HFFc6 (cell line): ENCODE data around the gene MADCAM1. TPM values are rescaled to one million over a fixed set of nuclear protein-coding genes. Genes with fewer than 3 reads are reported as not detected.

Source experiments
- DNase-seq: peaks from one replicate; pipeline ENCODE4 v3.0.0-alpha.2; 2018
- H3K27ac Mint-ChIP-seq: 2 replicates; pipeline ENCODE4 v1.8.0; 2020; ENCODE audit warnings: mild to moderate bottlenecking, mixed read lengths
- H3K27me3 Mint-ChIP-seq: 2 replicates; pipeline ENCODE4 v1.8.0; 2021; ENCODE audit warnings: mild to moderate bottlenecking, moderate library complexity, mixed read lengths; ENCODE audit not compliant: insufficient read depth
- H3K36me3 Mint-ChIP-seq: 2 replicates; pipeline ENCODE4 v1.8.0; 2021; ENCODE audit warnings: low read depth, mixed read lengths
- H3K4me1 Mint-ChIP-seq: 2 replicates; pipeline ENCODE4 v1.8.0; 2020; ENCODE audit warnings: low read depth, mixed read lengths
- H3K4me3 Mint-ChIP-seq: 2 replicates; pipeline ENCODE4 v1.8.0; 2020; ENCODE audit warnings: mild to moderate bottlenecking, moderate library complexity, mixed read lengths
- H3K9me3 Mint-ChIP-seq: 2 replicates; pipeline ENCODE4 v1.8.0; 2020; ENCODE audit warnings: mild to moderate bottlenecking, mixed read lengths
- total RNA-seq, 6 experiments: library from RNA; stranded (reverse); fragmentation: NEBNext Ultra II Directional; extraction: Animal tissue kit (Norgen Biotek cat#: 25700); gene quantifications; 2 replicates in 1 of 6; 3 replicates in 5 of 6; pipeline ENCODE4 v1.2.3, GENCODE V29; 2021
- TF ChIP-seq, protein P1 (sequence below): fragments of 200-600 bp; sonication (generic); IDR thresholded peaks from 2 replicates; pipeline ENCODE4 v1.5.0; 2021; ENCODE audit warnings: antibody characterized with exemption, mild to moderate bottlenecking

Gene MADCAM1
- total RNA-seq, 6 experiments from 2014 or later, result 0.11 to 0.47 (median 0.21) TPM

- peaks cover 22% of the 10 kb centered on the region for H3K4me1 Mint-ChIP-seq
- peaks cover 11% of the 10 kb centered on the region for H3K36me3 Mint-ChIP-seq
- no peak overlapping the region for H3K4me3 Mint-ChIP-seq
- H3K27me3 Mint-ChIP-seq, result peaks cover 1% of the 10 kb centered on the region
- no peak overlapping the region for H3K27ac Mint-ChIP-seq
- DNase-seq, result no peak
- H3K9me3 Mint-ChIP-seq, result no peaks in the 10 kb centered on the region
- TF ChIP-seq, protein P1, sequence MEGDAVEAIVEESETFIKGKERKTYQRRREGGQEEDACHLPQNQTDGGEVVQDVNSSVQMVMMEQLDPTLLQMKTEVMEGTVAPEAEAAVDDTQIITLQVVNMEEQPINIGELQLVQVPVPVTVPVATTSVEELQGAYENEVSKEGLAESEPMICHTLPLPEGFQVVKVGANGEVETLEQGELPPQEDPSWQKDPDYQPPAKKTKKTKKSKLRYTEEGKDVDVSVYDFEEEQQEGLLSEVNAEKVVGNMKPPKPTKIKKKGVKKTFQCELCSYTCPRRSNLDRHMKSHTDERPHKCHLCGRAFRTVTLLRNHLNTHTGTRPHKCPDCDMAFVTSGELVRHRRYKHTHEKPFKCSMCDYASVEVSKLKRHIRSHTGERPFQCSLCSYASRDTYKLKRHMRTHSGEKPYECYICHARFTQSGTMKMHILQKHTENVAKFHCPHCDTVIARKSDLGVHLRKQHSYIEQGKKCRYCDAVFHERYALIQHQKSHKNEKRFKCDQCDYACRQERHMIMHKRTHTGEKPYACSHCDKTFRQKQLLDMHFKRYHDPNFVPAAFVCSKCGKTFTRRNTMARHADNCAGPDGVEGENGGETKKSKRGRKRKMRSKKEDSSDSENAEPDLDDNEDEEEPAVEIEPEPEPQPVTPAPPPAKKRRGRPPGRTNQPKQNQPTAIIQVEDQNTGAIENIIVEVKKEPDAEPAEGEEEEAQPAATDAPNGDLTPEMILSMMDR, result no peak
Measured at GRCh38 chr19:511101-511851, 15.0 kb downstream of the MADCAM1 start.

DNA sequence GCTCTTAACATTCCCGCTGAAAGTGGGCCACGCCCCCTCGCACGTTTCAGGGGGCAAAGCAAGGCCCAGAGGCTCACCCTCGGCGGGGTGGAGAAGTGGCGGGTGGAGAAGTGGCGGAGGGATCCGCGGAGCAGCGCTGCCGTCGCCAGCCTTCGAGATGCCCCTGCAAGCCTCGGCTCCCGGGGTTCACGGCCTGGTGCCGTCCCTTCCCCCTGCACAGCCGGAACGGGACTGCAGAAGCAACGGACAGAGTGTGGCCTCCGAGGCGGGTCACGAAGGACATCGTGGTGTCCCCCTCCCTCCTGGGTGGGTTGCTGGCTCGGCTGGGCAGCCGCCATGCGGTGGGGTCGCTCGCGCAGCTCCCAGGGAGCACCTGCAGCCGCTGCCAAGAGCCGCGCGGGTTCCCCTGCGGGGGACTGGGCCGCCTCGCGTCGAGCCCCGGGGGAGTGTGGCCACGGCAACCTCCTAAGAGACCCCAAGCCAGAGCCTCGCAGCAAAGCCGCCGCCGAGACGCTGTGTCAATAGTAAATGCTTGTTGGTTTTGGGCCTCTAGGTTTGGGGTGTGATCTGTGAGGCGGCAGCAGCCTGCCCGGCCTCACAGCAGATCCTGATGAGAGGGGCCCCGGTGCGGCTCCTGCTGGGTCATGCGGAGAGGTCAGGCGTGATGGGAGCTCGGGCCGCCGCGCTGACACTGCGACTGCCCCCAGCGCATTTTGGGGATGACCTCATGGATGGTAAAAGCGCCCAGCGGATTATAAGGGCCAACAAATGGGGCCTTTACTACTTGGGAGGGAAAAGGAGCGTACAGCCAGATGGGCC is 16.5 kb downstream of the MADCAM1 start:
- Mint-ChIP-seq H3K36me3 (peaks cover 11% of the 10 kb centered on the region), H3K27me3 (peaks cover 1% of the 10 kb centered on the region), H3K4me3 (no peak overlapping the region), H3K27ac (no peak overlapping the region), H3K9me3 (no peaks in the 10 kb centered on the region), H3K4me1 (peaks cover 28% of the 10 kb centered on the region)
- no peak for DNase-seq
- TF ChIP-seq, protein P1, result no peak

GRCh38 chr19:513368-514165 is 17.3 kb downstream of the MADCAM1 start:
- no peak overlapping the region for H3K4me3 Mint-ChIP-seq
- peaks cover 1% of the 10 kb centered on the region for H3K27me3 Mint-ChIP-seq

GRCh38 chr19:514166-514663 is 17.9 kb downstream of the MADCAM1 start:
- peaks cover 16% of the 10 kb centered on the region for H3K4me1 Mint-ChIP-seq
- H3K36me3 Mint-ChIP-seq, result peaks cover 11% of the 10 kb centered on the region
- TF ChIP-seq, protein P1, result no peak
- no peak overlapping the region for H3K4me3 Mint-ChIP-seq
- no peak overlapping the region; the same call in 1 of the 2 replicates for H3K27ac Mint-ChIP-seq
- no peaks in the 10 kb centered on the region for H3K9me3 Mint-ChIP-seq
- H3K27me3 Mint-ChIP-seq, result peaks cover 1% of the 10 kb centered on the region
- no peak for DNase-seq

More at GRCh38 chr19:513368-514165, 17.3 kb downstream of the MADCAM1 start:
- H3K4me1 Mint-ChIP-seq, result peaks cover 20% of the 10 kb centered on the region
- no peak overlapping the region; the same call in 1 of the 2 replicates for H3K27ac Mint-ChIP-seq
- no peak for DNase-seq
- TF ChIP-seq, protein P1, result no peak
- peaks cover 11% of the 10 kb centered on the region for H3K36me3 Mint-ChIP-seq
- H3K9me3 Mint-ChIP-seq, result no peaks in the 10 kb centered on the region
